IMR-90 (cell line): Measurements from ENCODE around the gene KEAP1. TPM values are rescaled to one million over a fixed set of nuclear protein-coding genes. Genes with fewer than 3 reads are reported as not detected.

Experiments used
- ATAC-seq: fragments of 200-7000 bp; cut with Tn5 transposase; 2 replicates; pipeline ENCODE4 v1.9.1; 2020; ENCODE audit warnings: low read depth, mild to moderate bottlenecking, moderate library complexity
- BruUV-seq: library from RNA; stranded (reverse); fragments of 400-500 nt; replicated peaks from 2 replicates; lab custom pipeline; 2021; lab: Mats Ljungman, UMichigan
- CTCF ChIA-PET: fragments of 300-600 bp; formaldehyde crosslinking; extraction: SDS; loops from one replicate; lab custom pipeline; 2021; ENCODE audit warnings: antibody characterized with exemption; lab: Yijun Ruan, JAX
- POLR2A ChIA-PET: fragments of 300-600 bp; sonication (Branson Sonifier 250); formaldehyde crosslinking; loops from one replicate; lab custom pipeline; 2022; ENCODE audit warnings: antibody characterized with exemption; ENCODE audit not compliant: unreplicated experiment; lab: Charles Lee
- DNase-seq: peaks from one replicate; pipeline ENCODE4 v3.0.0; 2013
- H2AFZ ChIP-seq: replicated peaks from 2 replicates; pipeline ENCODE3; 2013; ENCODE audit warnings: low read length, mild to moderate bottlenecking; ENCODE audit not compliant: poor library complexity
- H2AK5ac ChIP-seq: 2 replicates; pipeline ENCODE4 v1.6.1; 2013; ENCODE audit warnings: low read depth, low read length, inconsistent platforms
- H2AK9ac ChIP-seq: replicated peaks from 2 replicates; pipeline ENCODE3; 2013; ENCODE audit warnings: mild to moderate bottlenecking, low read depth, low read length, moderate library complexity; ENCODE audit not compliant: poor library complexity
- H2BK120ac ChIP-seq: 2 replicates; pipeline ENCODE4 v1.6.1; 2013; ENCODE audit warnings: low read depth, low read length, inconsistent platforms
- H2BK15ac ChIP-seq: 3 replicates; pipeline ENCODE4 v1.6.1; 2013; ENCODE audit warnings: low read depth, low read length, inconsistent platforms
- H2BK20ac ChIP-seq: 2 replicates; pipeline ENCODE4 v1.6.1; 2013; ENCODE audit warnings: low read depth, mild to moderate bottlenecking, inconsistent platforms, low read length, moderate library complexity
- H2BK5ac ChIP-seq: 2 replicates; pipeline ENCODE4 v1.6.1; 2013; ENCODE audit warnings: mild to moderate bottlenecking, low read depth, low read length, inconsistent platforms; ENCODE audit not compliant: poor library complexity, severe bottlenecking
- H3K14ac ChIP-seq: replicated peaks from 2 replicates; pipeline ENCODE4 v1.6.1; 2013; ENCODE audit warnings: low read depth, low read length, inconsistent platforms
- H3K18ac ChIP-seq: 2 replicates; pipeline ENCODE4 v1.6.1; 2013; ENCODE audit warnings: low read depth, low read length, control low read depth
- H3K23ac ChIP-seq: 2 replicates; pipeline ENCODE4 v1.6.1; 2013; ENCODE audit warnings: low read depth, low read length, inconsistent platforms
- H3K27ac ChIP-seq: 2 replicates; pipeline ENCODE4 v1.5.1; 2013; ENCODE audit warnings: mild to moderate bottlenecking, control low read depth, low read length; ENCODE audit not compliant: insufficient read depth
- H3K27me3 ChIP-seq: 2 replicates; pipeline ENCODE4 v1.6.1; 2013; ENCODE audit warnings: low read length; ENCODE audit not compliant: control insufficient read depth, insufficient read depth
- H3K36me3 ChIP-seq: 2 replicates; pipeline ENCODE4 v1.6.1; 2013; ENCODE audit warnings: low read length, mixed read lengths; ENCODE audit not compliant: control insufficient read depth, insufficient read depth
- H3K4ac ChIP-seq: 2 replicates; pipeline ENCODE4 v1.6.1; 2013; ENCODE audit warnings: low read depth, low read length, inconsistent platforms
- H3K4me1 ChIP-seq: 2 replicates; pipeline ENCODE4 v1.6.1; 2013; ENCODE audit warnings: low read length, mixed read lengths; ENCODE audit not compliant: control insufficient read depth, insufficient read depth
- H3K4me2 ChIP-seq: 2 replicates; pipeline ENCODE4 v1.6.1; 2013; ENCODE audit warnings: low read depth, mild to moderate bottlenecking, control low read depth, low read length, moderate library complexity
- H3K4me3 ChIP-seq: 2 replicates; pipeline ENCODE4 v1.5.1; 2013; ENCODE audit warnings: low read depth, mild to moderate bottlenecking, control low read depth, low read length, moderate library complexity; ENCODE audit not compliant: insufficient read depth
- H3K56ac ChIP-seq: 2 replicates; pipeline ENCODE4 v1.6.1; 2013; ENCODE audit warnings: low read length, inconsistent platforms; ENCODE audit not compliant: insufficient read depth; ENCODE audit errors: extremely low read depth
- H3K79me1 ChIP-seq, 2 experiments: 2 replicates each; pipeline ENCODE4 v1.6.1; 2013; ENCODE audit warnings: low read length in 2 of 2, inconsistent platforms in 1 of 2, low read depth in 1 of 2
- H3K9ac ChIP-seq: 2 replicates; pipeline ENCODE4 v1.6.1; 2013; ENCODE audit warnings: low read depth, low read length, control low read depth
- H3K9me1 ChIP-seq: 2 replicates; pipeline ENCODE4 v1.6.1; 2013; ENCODE audit warnings: low read length, inconsistent platforms; ENCODE audit not compliant: insufficient read depth
- H3K9me3 ChIP-seq: 2 replicates; pipeline ENCODE4 v1.6.1; 2013; ENCODE audit warnings: low read length; ENCODE audit not compliant: control insufficient read depth, insufficient read depth
- H4K20me1 ChIP-seq: 2 replicates; pipeline ENCODE4 v1.6.1; 2013; ENCODE audit warnings: low read length, inconsistent platforms; ENCODE audit not compliant: insufficient read depth
- H4K5ac ChIP-seq: 2 replicates; pipeline ENCODE4 v1.6.1; 2013; ENCODE audit warnings: mild to moderate bottlenecking, low read depth, low read length, control low read depth
- H4K8ac ChIP-seq, 2 experiments: 2 replicates each; pipeline ENCODE4 v1.6.1; 2013; ENCODE audit warnings: low read depth in 2 of 2, low read length in 2 of 2, control low read depth in 1 of 2, inconsistent platforms in 1 of 2
- H4K91ac ChIP-seq: 2 replicates; pipeline ENCODE4 v1.6.1; 2013; ENCODE audit warnings: low read depth, low read length, inconsistent platforms; ENCODE audit not compliant: insufficient read depth
- BHLHE40 ChIP-seq: fragments of 150-350 bp; IDR thresholded peaks from 2 replicates; pipeline ENCODE4 v1.6.1; 2016; ENCODE audit warnings: mild to moderate bottlenecking, low read depth, low read length
- RFX5 ChIP-seq: IDR thresholded peaks from 2 replicates; pipeline ENCODE4 v1.8.0; 2012; ENCODE audit warnings: low read depth, mild to moderate bottlenecking, low read length, moderate library complexity
- WGBS, 2 experiments: methylation state at CpG; one replicate each; pipeline versions ENCODE4 v1.1.5 to v1.1.7; 2013; ENCODE audit warnings: missing lambda C conversion rate in 2 of 2; ENCODE audit not compliant: insufficient read length in 1 of 2; ENCODE audit errors: extremely low coverage in 2 of 2; 5-methylcytosine and 5-hydroxymethylcytosine counted together
- dilution Hi-C: fragments of 300-500 bp; cut with HindIII; formaldehyde crosslinking; loops from one replicate; pipeline ENCODE4 v1.14.3; 2018; ENCODE audit warnings: low sequenced_read_pairs; ENCODE audit not compliant: unreplicated experiment
- in situ Hi-C: fragments of 300-500 bp; cut with MboI; formaldehyde crosslinking; loops from 3 replicates; pipeline ENCODE4 v1.14.3; 2019; ENCODE audit warnings: low sequenced_read_pairs, inconsistent platforms, mixed read lengths
- intact Hi-C: fragments of 100-400 bp; cut with micrococcal nuclease; formaldehyde crosslinking; loops from 2 replicates; pipeline ENCODE4 v1.10.0; 2022
- polyA plus RNA-seq, 3 experiments: library from polyadenylated mRNA; depleted of rRNA; stranded (reverse); fragments of >200 nt; gene quantifications; 2 replicates each; pipeline ENCODE4 v1.2.3, GENCODE V29; 2012; ENCODE audit warnings: low replicate concordance in 1 of 3
- total RNA-seq: library from RNA; depleted of rRNA; stranded (reverse); fragments of >200 nt; gene quantifications from 2 replicates; pipeline ENCODE4 v1.2.3, GENCODE V29; 2012

The KEAP1 gene
- total and polyA plus RNA-seq, 2 of the 4 experiments (the other 2 are of a cell fraction): 63.4 to 81.6 TPM

DNA sequence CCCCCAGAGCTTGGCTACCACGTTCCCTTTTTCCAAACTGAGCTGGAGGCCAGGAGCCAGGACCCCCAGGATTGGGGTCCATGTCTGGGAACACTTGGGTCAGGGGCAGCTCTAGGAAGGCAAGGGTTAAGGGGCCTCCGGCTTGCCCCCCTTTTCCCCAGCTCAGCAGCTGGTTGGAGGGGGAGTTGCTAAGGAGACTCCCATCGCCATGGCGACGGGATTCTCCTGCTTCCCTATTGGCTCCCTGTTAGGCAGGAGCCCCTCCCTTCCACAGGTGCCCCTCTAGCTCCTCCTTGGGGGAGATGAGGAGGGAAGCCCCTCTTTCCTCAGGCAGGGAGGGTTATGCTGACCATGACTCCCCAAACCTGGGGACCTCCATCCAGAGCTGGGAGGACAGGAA lies 48.9 kb downstream of the KEAP1 start:
- Histone ChIP-seq H3K4me3 (no peak overlapping the region), H3K18ac (no peak overlapping the region), H3K9me3 (no peaks in the 10 kb centered on the region), H3K56ac (no peak overlapping the region), H2BK20ac (no peak overlapping the region), H2AFZ (no peak overlapping the region), H3K4me1 (no peaks in the 10 kb centered on the region), H2BK15ac (no peak overlapping the region), H3K14ac (no peak overlapping the region), H2BK120ac (no peak overlapping the region), H3K36me3 (peaks cover 3% of the 10 kb centered on the region; the same call in 1 of the 2 replicates), H3K27ac (no peak overlapping the region), H4K91ac (no peak overlapping the region), H4K5ac (no peak overlapping the region), H3K9me1 (peaks cover 7% of the 10 kb centered on the region; the same call in 1 of the 2 replicates), H2BK5ac (no peak overlapping the region), H4K20me1 (no peaks in the 10 kb centered on the region; the same call in 1 of the 2 replicates), H4K8ac (no peak overlapping the region), H3K4me2 (no peak overlapping the region), H3K27me3 (no peaks in the 10 kb centered on the region), H3K4ac (no peak overlapping the region), H3K23ac (no peak overlapping the region), H2AK5ac (no peak overlapping the region), H2AK9ac (peak overlapping the region; percentile 42), H3K9ac (no peak overlapping the region), H3K79me1 (peaks cover 0 to 8% of the 10 kb centered on the region in 2 experiments; a peak in 1 of 4 replicates)
- TF ChIP-seq BHLHE40: no peak
- peak; percentile 85 for TF ChIP-seq RFX5
- ATAC-seq (no peak), DNase-seq (peak; percentile 18)
- dilution Hi-C loops: no loop called here
- no TSS peak for BruUV-seq
- POLR2A ChIA-PET: no interaction called here
- in situ Hi-C loops: no loop called here
- intact Hi-C loops: no loop called here
- no CpG with 5 or more reads among the region's 5 CpGs for WGBS, 2 experiments
- CTCF ChIA-PET: no interaction called here
